Transverse colon (tissue), 4 donors: ENCODE results near the gene PDE7B. TPM values are rescaled to one million over a fixed set of nuclear protein-coding genes. Genes with fewer than 3 reads are reported as not detected.
"Not testable (repeated sequence)": the region's sequence is repeated elsewhere in the genome, so short reads cannot be mapped to it uniquely, and the experiment has no call there.

Source experiments
- DNase-seq: peaks from one replicate; pipeline ENCODE4 v3.0.0-alpha.2; 2019
- H3K27ac ChIP-seq, 4 donors: fragments of 200-600 bp; sonication (generic); 2 replicates each; pipeline ENCODE4 v1.5.1; 2016 to 2018; ENCODE audit warnings: inconsistent platforms in 4 of 4
- H3K27me3 ChIP-seq: fragments of 200-600 bp; sonication (generic); 2 replicates; pipeline ENCODE4 v1.5.1; 2017; ENCODE audit warnings: inconsistent platforms
- H3K36me3 ChIP-seq, 4 donors: fragments of 200-600 bp; sonication (generic); 2 replicates each; pipeline ENCODE4 v1.5.1; 2017 to 2019; ENCODE audit warnings: inconsistent platforms in 4 of 4
- H3K4me1 ChIP-seq, 4 donors: fragments of 200-600 bp; sonication (generic); 2 replicates each; pipeline ENCODE4 v1.5.1; 2017 to 2020; ENCODE audit warnings: inconsistent platforms in 4 of 4
- H3K4me3 ChIP-seq, 4 donors: fragments of 200-600 bp; sonication (generic); 1 replicate in 1 of 4; 2 replicates in 3 of 4; pipeline versions ENCODE4 v1.5.1 to v1.6.1; 2017 to 2019; ENCODE audit warnings: inconsistent platforms in 4 of 4
- H3K9me3 ChIP-seq, 2 donors: fragments of 200-600 bp; sonication (generic); 2 replicates each; pipeline ENCODE4 v1.5.1; 2017 to 2019; ENCODE audit warnings: inconsistent platforms in 2 of 2
- EP300 ChIP-seq: sonication (generic); formaldehyde crosslinking; IDR thresholded peaks from one replicate; pipeline ENCODE4 v1.6.1; 2017; ENCODE audit warnings: antibody characterized with exemption, low read depth
- POLR2A ChIP-seq: fragments of 450-650 bp; IDR thresholded peaks from one replicate; pipeline ENCODE4 v1.6.1; 2016; ENCODE audit warnings: antibody characterized with exemption, mild to moderate bottlenecking, moderate library complexity
- POLR2AphosphoS5 ChIP-seq, 3 donors: sonication (generic); formaldehyde crosslinking; IDR thresholded peaks; one replicate each; pipeline ENCODE4 v1.6.1; 2016; ENCODE audit warnings: antibody characterized with exemption in 3 of 3
- WGBS, 2 donors: methylation state at CpG; one replicate each; pipeline ENCODE4 v1.1.5; 2018; ENCODE audit warnings: low coverage in 1 of 2; 5-methylcytosine and 5-hydroxymethylcytosine counted together
- in situ Hi-C, 4 donors: fragments of 200-750 bp; cut with MboI; loops; one replicate each; pipeline versions ENCODE4 v1.15.0 to v1.15.1; 2017; ENCODE audit warnings: low sequenced_read_pairs in 3 of 4, low pct_ligation_motif_present in 1 of 4, low pct_unique_long_range_greater_than_20kb in 1 of 4
- intact Hi-C: fragments of 100-400 bp; cut with DNase I; formaldehyde crosslinking; loops from one replicate; pipeline ENCODE4 v1.15.1; 2023; ENCODE audit warnings: low total_unique reads
- total RNA-seq, 4 donors: library from RNA; depleted of rRNA; stranded (reverse); fragments of >200 nt; gene quantifications; one replicate each; pipeline ENCODE4 v1.1.0, GENCODE V29; 2016
- TF ChIP-seq, protein P1 (sequence below), 5 experiments: fragments of 200-600 bp in 3 of 5; fragments of 450-650 bp in 2 of 5; sonication (generic) in 3 of 5; IDR thresholded peaks; 1 replicate in 2 of 5; 2 replicates in 3 of 5; pipeline ENCODE4 v1.5.1; 2016 to 2017; ENCODE audit warnings: antibody characterized with exemption in 5 of 5, inconsistent platforms in 3 of 5, mild to moderate bottlenecking in 2 of 5, moderate library complexity in 1 of 5

PDE7B gene
- total RNA-seq, 4 donors from 2014 or later: 0.40 to 2.2 (median 1.4) TPM

DNA sequence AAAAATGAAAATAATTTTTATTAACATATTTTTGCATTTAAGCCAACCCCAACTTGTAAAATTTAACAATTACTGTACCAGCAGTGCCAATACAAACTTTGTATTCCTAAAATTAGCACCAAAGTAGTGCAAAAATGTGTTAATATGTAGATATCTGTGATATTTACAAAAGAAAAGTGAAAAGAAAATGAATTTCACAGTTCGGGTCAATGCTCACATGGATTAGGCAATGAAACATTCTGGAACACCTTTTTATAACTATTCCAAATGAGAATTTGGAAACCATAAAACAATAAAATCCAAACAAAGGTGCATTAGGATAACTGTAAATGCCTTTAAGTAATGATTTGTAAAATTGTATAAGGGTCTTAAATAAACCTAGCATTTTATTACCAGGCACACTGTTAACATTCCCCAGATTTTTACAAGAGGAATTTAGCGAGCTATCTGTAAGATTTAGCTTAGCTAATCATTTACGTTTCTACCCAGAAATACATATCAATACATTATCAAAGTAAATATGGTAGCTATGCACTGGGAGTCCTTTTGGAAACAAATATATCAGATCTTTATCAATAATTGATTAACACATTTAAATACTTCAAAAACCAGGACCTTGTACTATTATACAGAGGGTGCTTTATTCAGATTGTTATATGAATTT, 286.4 kb downstream of the PDE7B start:
- H3K27ac ChIP-seq: no peak overlapping the region
- whole genome bisulfite sequencing, 2 donors: 47 to 52% methylated on average over 3 of the region's 3 CpGs
- intact Hi-C loops (no loop called here), in situ Hi-C loops (no loop called here)
- no peak for DNase-seq
- TF ChIP-seq, protein P1, sequence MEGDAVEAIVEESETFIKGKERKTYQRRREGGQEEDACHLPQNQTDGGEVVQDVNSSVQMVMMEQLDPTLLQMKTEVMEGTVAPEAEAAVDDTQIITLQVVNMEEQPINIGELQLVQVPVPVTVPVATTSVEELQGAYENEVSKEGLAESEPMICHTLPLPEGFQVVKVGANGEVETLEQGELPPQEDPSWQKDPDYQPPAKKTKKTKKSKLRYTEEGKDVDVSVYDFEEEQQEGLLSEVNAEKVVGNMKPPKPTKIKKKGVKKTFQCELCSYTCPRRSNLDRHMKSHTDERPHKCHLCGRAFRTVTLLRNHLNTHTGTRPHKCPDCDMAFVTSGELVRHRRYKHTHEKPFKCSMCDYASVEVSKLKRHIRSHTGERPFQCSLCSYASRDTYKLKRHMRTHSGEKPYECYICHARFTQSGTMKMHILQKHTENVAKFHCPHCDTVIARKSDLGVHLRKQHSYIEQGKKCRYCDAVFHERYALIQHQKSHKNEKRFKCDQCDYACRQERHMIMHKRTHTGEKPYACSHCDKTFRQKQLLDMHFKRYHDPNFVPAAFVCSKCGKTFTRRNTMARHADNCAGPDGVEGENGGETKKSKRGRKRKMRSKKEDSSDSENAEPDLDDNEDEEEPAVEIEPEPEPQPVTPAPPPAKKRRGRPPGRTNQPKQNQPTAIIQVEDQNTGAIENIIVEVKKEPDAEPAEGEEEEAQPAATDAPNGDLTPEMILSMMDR (IDR thresholded peaks at IDR 0.05): no peak
- TF ChIP-seq POLR2A (no peak), POLR2AphosphoS5 (IDR thresholded peaks at IDR 0.05) (no peak), EP300 (no peak)
- peaks cover 0 to 3% (median 0%) of the 10 kb centered on the region in 4 donors for H3K4me1 ChIP-seq
- H3K27me3 ChIP-seq: no peaks in the 10 kb centered on the region
- no peak overlapping the region for H3K4me3 ChIP-seq
- H3K36me3 ChIP-seq: no peaks in the 10 kb centered on the region
- no peaks in the 10 kb centered on the region for H3K9me3 ChIP-seq

DNA sequence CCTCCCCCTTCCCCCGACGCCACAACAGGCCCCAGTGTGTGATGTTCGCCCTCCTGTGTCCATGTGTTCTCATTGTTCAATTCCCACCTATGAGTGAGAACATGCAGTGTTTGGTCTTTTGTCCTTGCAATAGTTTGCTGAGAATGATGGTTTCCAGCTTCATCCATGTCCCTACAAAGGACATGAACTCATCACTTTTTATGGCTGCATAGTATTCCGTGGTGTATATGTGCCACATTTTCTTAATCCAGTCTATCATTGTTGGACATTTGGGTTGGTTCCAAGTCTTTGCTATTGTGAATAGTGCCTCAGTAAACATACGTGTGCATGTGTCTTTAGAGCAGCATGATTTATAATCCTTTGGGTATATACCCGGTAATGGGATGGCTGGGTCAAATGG, 287.6 kb downstream of the PDE7B start:
- 82 to 88% methylated on average over 2 to 6 of the region's 6 CpGs for WGBS, 2 donors
- H3K36me3 ChIP-seq, H3K4me1 ChIP-seq, H3K27me3 ChIP-seq, intact Hi-C loops, DNase-seq, H3K27ac ChIP-seq, H3K9me3 ChIP-seq, H3K4me3 ChIP-seq, in situ Hi-C loops: not testable (repeated sequence)

DNA sequence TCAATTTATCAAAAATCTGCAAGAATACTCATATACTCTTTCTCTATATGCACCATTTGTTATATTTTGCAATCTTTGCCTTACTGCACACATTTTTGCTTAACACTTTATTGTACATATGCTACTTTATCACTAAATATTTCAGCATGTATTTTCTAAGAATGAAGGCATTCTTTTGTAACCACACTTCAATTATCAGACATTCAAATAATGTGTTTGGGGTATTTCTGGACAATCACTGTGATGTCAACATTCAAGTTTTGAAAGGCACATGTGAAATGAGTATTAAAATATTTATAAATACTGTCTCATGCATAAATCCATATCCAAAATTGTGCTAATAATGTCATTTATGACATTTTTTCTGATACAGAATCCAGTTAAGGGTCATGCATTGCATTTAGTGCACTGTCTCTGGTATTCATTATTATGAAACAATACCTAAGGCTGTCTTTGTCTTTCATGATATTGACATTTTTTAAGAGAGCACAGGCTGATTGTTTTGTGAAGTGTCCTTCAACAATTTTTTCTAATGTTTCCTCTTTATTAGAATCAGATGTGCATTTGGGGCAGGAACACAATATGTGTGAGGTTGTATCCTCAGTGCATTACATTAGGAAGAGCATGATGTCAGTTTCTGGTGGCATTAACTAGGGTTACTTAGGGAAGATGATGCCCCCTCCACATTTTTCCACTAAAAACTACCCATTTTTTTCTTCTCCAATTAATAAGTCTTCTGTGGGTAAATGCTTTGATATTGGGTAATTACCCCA, 292.9 kb downstream of the PDE7B start:
- Histone ChIP-seq H3K4me3 (no peak overlapping the region), H3K27me3 (no peaks in the 10 kb centered on the region), H3K36me3 (no peaks in the 10 kb centered on the region), H3K27ac (no peak overlapping the region), H3K9me3 (no peaks in the 10 kb centered on the region), H3K4me1 (no peaks in the 10 kb centered on the region)
- TF ChIP-seq POLR2AphosphoS5 (IDR thresholded peaks at IDR 0.05): no peak
- in situ Hi-C loops (no loop called here), intact Hi-C loops (no loop called here)
- no peak for DNase-seq

DNA sequence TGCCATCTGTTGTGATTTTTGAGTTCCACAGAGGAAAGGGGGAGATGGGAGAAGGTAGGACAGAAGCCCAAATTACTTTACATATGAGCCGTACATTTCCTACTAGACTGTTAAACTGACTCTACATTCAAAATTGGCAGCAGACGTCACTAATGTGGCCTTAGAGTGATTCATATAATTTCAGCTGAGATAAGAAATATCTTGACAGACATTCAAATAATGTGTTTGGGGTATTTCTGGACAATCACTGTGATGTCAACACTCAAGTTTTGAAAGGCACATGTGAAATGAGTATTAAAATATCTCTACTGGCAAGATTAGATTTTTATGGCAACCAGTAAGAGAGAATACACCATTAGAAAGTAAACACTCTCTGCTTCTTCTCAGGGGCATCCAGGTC, 294.6 kb downstream of the PDE7B start:
- intact Hi-C loops: no loop called here
- 78 to 86% methylated on average over 2 of the region's 2 CpGs for WGBS, 2 donors
- in situ Hi-C loops: no loop called here
- Histone ChIP-seq H3K4me3 (no peak overlapping the region), H3K36me3 (no peaks in the 10 kb centered on the region), H3K27me3 (no peaks in the 10 kb centered on the region), H3K4me1 (no peaks in the 10 kb centered on the region), H3K9me3 (no peaks in the 10 kb centered on the region), H3K27ac (no peak overlapping the region)
- no peak for DNase-seq
- TF ChIP-seq, protein P1 (IDR thresholded peaks at IDR 0.05): no peak
- TF ChIP-seq EP300: no peak
- no peak for TF ChIP-seq POLR2AphosphoS5 (IDR thresholded peaks at IDR 0.05)
- no peak for TF ChIP-seq POLR2A

DNA sequence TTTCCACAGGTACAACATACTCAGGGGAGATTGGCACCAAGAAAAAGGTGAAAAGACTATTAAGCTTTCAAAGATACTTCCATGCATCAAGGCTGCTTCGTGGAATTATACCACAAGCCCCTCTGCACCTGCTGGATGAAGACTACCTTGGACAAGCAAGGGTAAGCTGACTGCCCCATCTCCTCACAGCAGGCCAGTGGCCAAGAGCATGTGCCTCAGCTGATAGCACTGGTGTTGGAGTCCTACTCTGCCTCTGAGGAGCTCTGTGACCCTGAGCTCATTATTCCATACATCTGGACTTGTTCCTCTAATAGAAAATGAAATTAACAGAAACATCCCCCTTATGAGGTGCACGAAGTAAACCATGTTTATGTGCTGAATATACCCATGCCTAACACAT, 295.8 kb downstream of the PDE7B start:
- in situ Hi-C loops (no loop called here), intact Hi-C loops (no loop called here)
- Histone ChIP-seq H3K36me3 (no peaks in the 10 kb centered on the region), H3K9me3 (no peaks in the 10 kb centered on the region), H3K27ac (no peak overlapping the region), H3K27me3 (no peaks in the 10 kb centered on the region), H3K4me3 (no peak overlapping the region), H3K4me1 (no peaks in the 10 kb centered on the region)
- WGBS, 2 donors: 75 to 81% methylated on average over 2 of the region's 2 CpGs
- DNase-seq: no peak
- TF ChIP-seq, protein P1 (IDR thresholded peaks at IDR 0.05): no peak
- TF ChIP-seq POLR2A (no peak), EP300 (no peak), POLR2AphosphoS5 (IDR thresholded peaks at IDR 0.05) (no peak)
